ENCODE data around the gene MS4A6A. TPM values are rescaled to one million over a fixed set of nuclear protein-coding genes. Genes with fewer than 3 reads are reported as not detected.

The MS4A6A gene
- total RNA-seq, 1 experiment from 2014 or later, result 0.52 TPM

GRCh38 chr11:60195923-60196368 is 13.1 kb upstream of the MS4A6A start:
- DNase-seq (ENCODE audit: low read depth, low spot score), result no peak
- no peak for TF ChIP-seq POLR2A (IDR thresholded peaks at IDR 0.05; ENCODE audit: borderline replicate concordance, extremely low read depth, insufficient read depth, insufficient read length)
- TF ChIP-seq YY1 (IDR thresholded peaks at IDR 0.05; ENCODE audit: extremely low read depth, insufficient replicate concordance, low read depth, low read length), result no peak
- TF ChIP-seq ZFX (IDR thresholded peaks at IDR 0.05), result no peak
- no peak for TF ChIP-seq ELF1 (IDR thresholded peaks at IDR 0.05; ENCODE audit: borderline replicate concordance, low read depth)
- no peak for TF ChIP-seq EZH2 (IDR thresholded peaks at IDR 0.05)
- no peak for TF ChIP-seq CTCF (IDR thresholded peaks at IDR 0.05 in 2 of 3, conservative IDR thresholded peaks at IDR 0.05 in 1 of 3; ENCODE audit: borderline replicate concordance in 1 of 3, insufficient read depth in 1 of 3, low read depth in 2 of 3, low read length in 2 of 3)
- TF ChIP-seq SP1 (IDR thresholded peaks at IDR 0.05; ENCODE audit: low read depth), result no peak
- TF ChIP-seq CEBPB (IDR thresholded peaks at IDR 0.05; ENCODE audit: low read depth), result no peak
- TF ChIP-seq FOSL1 (IDR thresholded peaks at IDR 0.05; ENCODE audit: low read depth), result no peak
- no peak for TF ChIP-seq MAX (IDR thresholded peaks at IDR 0.05)
- TF ChIP-seq CBX3 (IDR thresholded peaks at IDR 0.05; ENCODE audit: low read depth), result no peak
- Histone ChIP-seq H3K4me1 (ENCODE audit: control insufficient read depth in 1 of 2, insufficient read depth in 2 of 2, low read length in 2 of 2) (no peaks in the 10 kb centered on the region), H3K9me2 (ENCODE audit: insufficient read depth) (no peaks in the 10 kb centered on the region), H4K20me1 (ENCODE audit: insufficient read depth) (no peaks in the 10 kb centered on the region), H3K27ac (ENCODE audit: low read depth, low read length) (no peak overlapping the region), H3K36me3 (ENCODE audit: control insufficient read depth in 1 of 2, insufficient read depth in 2 of 2, low read length in 2 of 2) (no peaks in the 10 kb centered on the region), H3K79me2 (ENCODE audit: insufficient read depth, low read length) (no peaks in the 10 kb centered on the region), H2AFZ (ENCODE audit: low read depth, low read length, poor library complexity, severe bottlenecking) (no peak overlapping the region), H3K4me2 (ENCODE audit: low read length) (no peak overlapping the region), H3K9me3 (ENCODE audit: control insufficient read depth in 1 of 2, insufficient read depth in 1 of 2, low read depth in 1 of 2, low read length in 2 of 2) (no peaks in the 10 kb centered on the region), H3K9ac (ENCODE audit: low read length) (no peak overlapping the region), H3K4me3 (replicated peaks in 1 of 2; ENCODE audit: low read depth in 1 of 2, low read length in 2 of 2) (no peak overlapping the region), H3K27me3 (ENCODE audit: insufficient read depth, low read length) (no peaks in the 10 kb centered on the region)
- no TSS peak for BruUV-seq (replicated peaks)
- intact Hi-C loops (cut with micrococcal nuclease), result no loop called here
- CTCF ChIA-PET, result no interaction called here
- no peak for ATAC-seq
- POLR2A ChIA-PET, result interaction anchor here (0.9 kb wide), 1 partner anchor 75 kb away, joined by 3 read pairs; no protein-coding TSS in a partner anchor
- RAD21 ChIA-PET (ENCODE audit: low non-redundant PET in 1 of 2, low total read pairs in 2 of 2, uncharacterized antibody in 2 of 2, unreplicated experiment in 2 of 2), result no interaction called here

Measured in HCT116 (cell line).